K562 (cell line): ENCODE measurements around the gene GFOD1.

Experiments
- CTCF ChIP-seq, 3 experiments: IDR thresholded peaks in 2 of 3; conservative IDR thresholded peaks in 1 of 3; 2 replicates each; pipeline ENCODE4 v1.5.1; 2011 to 2012; ENCODE audit warnings: low read length in 3 of 3, mild to moderate bottlenecking in 3 of 3, control low read depth in 2 of 3, improper control_type of control experiment in 1 of 3, inconsistent platforms in 1 of 3, low read depth in 1 of 3, mixed read lengths in 1 of 3, moderate library complexity in 1 of 3; ENCODE audit not compliant: insufficient read depth in 2 of 3
- ZNF263 ChIP-seq: sonication (generic); formaldehyde crosslinking; IDR thresholded peaks from 2 replicates; pipeline ENCODE4 v1.8.0; 2022; ENCODE audit warnings: mild to moderate bottlenecking, missing genetic modification reagents, borderline replicate concordance
- TF ChIP-seq, protein P1 (sequence below), 2 experiments: IDR thresholded peaks in 1 of 2; conservative IDR thresholded peaks in 1 of 2; 2 replicates each; pipeline ENCODE4 v1.6.1; 2016; ENCODE audit warnings: low read depth in 2 of 2, mild to moderate bottlenecking in 1 of 2, missing compliant biosample characterization in 1 of 2, missing genetic modification characterization in 1 of 2, moderate library complexity in 1 of 2

DNA sequence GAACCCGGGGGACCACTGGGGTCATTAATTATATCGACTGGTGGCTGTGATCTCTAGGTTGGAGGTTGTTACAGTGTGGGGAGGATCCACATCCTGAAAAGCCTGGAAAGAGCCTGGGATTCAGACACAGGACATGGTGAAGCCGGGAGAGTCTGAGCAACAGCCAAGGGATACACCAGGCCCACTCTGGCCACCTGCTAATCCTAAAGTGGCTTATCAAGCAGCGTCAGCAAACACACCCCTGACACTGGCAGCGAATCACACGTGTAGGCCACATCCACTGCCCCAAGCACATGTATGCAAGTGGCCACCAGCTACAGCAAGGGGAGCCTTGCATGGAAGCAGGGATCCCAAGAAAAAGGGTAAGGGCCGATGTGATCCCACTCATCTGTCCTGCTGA is 41.0 kb downstream of the GFOD1 start:
- TF ChIP-seq ZNF263 (CRISPR knock-in tag) (no peak), CTCF (IDR thresholded peaks at IDR 0.05 in 2 of 3, conservative IDR thresholded peaks at IDR 0.05 in 1 of 3; ENCODE audit: insufficient read depth in 2 of 3, low read depth in 1 of 3, low read length in 3 of 3) (no peak)
- TF ChIP-seq, protein P1, sequence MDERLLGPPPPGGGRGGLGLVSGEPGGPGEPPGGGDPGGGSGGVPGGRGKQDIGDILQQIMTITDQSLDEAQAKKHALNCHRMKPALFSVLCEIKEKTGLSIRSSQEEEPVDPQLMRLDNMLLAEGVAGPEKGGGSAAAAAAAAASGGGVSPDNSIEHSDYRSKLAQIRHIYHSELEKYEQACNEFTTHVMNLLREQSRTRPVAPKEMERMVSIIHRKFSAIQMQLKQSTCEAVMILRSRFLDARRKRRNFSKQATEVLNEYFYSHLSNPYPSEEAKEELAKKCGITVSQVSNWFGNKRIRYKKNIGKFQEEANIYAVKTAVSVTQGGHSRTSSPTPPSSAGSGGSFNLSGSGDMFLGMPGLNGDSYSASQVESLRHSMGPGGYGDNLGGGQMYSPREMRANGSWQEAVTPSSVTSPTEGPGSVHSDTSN (CRISPR knock-in tag; IDR thresholded peaks at IDR 0.05; ENCODE audit: low read depth) = no peak
- TF ChIP-seq, protein P1 (tag; conservative IDR thresholded peaks at IDR 0.05; ENCODE audit: low read depth) = no peak
